GM23338 (cell line): ENCODE measurements around the gene COL18A1. TPM values are rescaled to one million over a fixed set of nuclear protein-coding genes. Genes with fewer than 3 reads are reported as not detected.

Experiments used
- ATAC-seq: fragments of 200-7000 bp; cut with Tn5 transposase; 3 replicates; pipeline ENCODE4 v1.9.1; 2020
- DNase-seq: peaks from one replicate; pipeline ENCODE4 v3.0.0-alpha.2; 2015; ENCODE audit warnings: low spot score
- H2AFZ ChIP-seq: fragments of 200-600 bp; sonication (generic); 2 replicates; pipeline ENCODE4 v1.8.0; 2016; ENCODE audit warnings: antibody characterized with exemption, mild to moderate bottlenecking, moderate library complexity
- H3F3A ChIP-seq: fragments of 200-600 bp; sonication (generic); replicated peaks from 2 replicates; pipeline ENCODE4 v1.8.0; 2017; ENCODE audit warnings: antibody characterized with exemption, mixed run types, low read depth
- H3K27ac ChIP-seq: fragments of 200-600 bp; sonication (generic); 2 replicates; pipeline ENCODE4 v1.6.1; 2016; ENCODE audit warnings: low read depth
- H3K27me3 ChIP-seq: fragments of 200-600 bp; sonication (generic); 2 replicates; pipeline ENCODE4 v1.8.0; 2016; ENCODE audit warnings: mild to moderate bottlenecking, mixed run types, moderate library complexity; ENCODE audit not compliant: insufficient read depth
- H3K36me3 ChIP-seq: fragments of 200-600 bp; sonication (generic); 2 replicates; pipeline ENCODE4 v1.8.0; 2016; ENCODE audit warnings: mild to moderate bottlenecking; ENCODE audit not compliant: insufficient read depth
- H3K4me1 ChIP-seq: fragments of 200-600 bp; sonication (generic); 2 replicates; pipeline ENCODE4 v1.8.0; 2016; ENCODE audit warnings: mild to moderate bottlenecking, moderate library complexity; ENCODE audit not compliant: insufficient read depth
- H3K4me2 ChIP-seq: fragments of 200-600 bp; sonication (generic); 2 replicates; pipeline ENCODE4 v1.7.1; 2017; ENCODE audit warnings: mixed run types
- H3K4me3 ChIP-seq: fragments of 200-600 bp; sonication (generic); 2 replicates; pipeline ENCODE4 v1.6.1; 2016; ENCODE audit warnings: mixed run types
- H3K79me2 ChIP-seq: fragments of 200-600 bp; sonication (generic); replicated peaks from 2 replicates; pipeline ENCODE4 v1.8.0; 2017; ENCODE audit warnings: mild to moderate bottlenecking; ENCODE audit not compliant: insufficient read depth
- H3K9me2 ChIP-seq: fragments of 200-600 bp; sonication (generic); 2 replicates; pipeline ENCODE4 v1.8.0; 2017; ENCODE audit not compliant: insufficient read depth
- H4K20me1 ChIP-seq: fragments of 200-600 bp; sonication (generic); replicated peaks from 2 replicates; pipeline ENCODE4 v1.8.0; 2017; ENCODE audit warnings: mild to moderate bottlenecking; ENCODE audit not compliant: insufficient read depth
- H3K27ac Mint-ChIP-seq: 2 replicates; pipeline ENCODE4 v1.8.0; 2020; ENCODE audit warnings: inconsistent platforms, mild to moderate bottlenecking, moderate library complexity, mixed read lengths
- H3K27me3 Mint-ChIP-seq: 3 replicates; pipeline ENCODE4 v1.8.0; 2022; ENCODE audit warnings: low read depth, mild to moderate bottlenecking, moderate library complexity, mixed read lengths, inconsistent platforms; ENCODE audit not compliant: insufficient read depth, poor library complexity
- H3K36me3 Mint-ChIP-seq: 3 replicates; pipeline ENCODE4 v1.8.0; 2021; ENCODE audit warnings: low read depth, mild to moderate bottlenecking, inconsistent platforms, moderate library complexity, mixed read lengths
- H3K4me1 Mint-ChIP-seq: 3 replicates; pipeline ENCODE4 v1.8.0; 2020; ENCODE audit warnings: mild to moderate bottlenecking, inconsistent platforms, mixed read lengths
- H3K4me3 Mint-ChIP-seq: 3 replicates; pipeline ENCODE4 v1.8.0; 2021; ENCODE audit warnings: moderate library complexity, mild to moderate bottlenecking, inconsistent platforms, mixed read lengths
- H3K9me3 Mint-ChIP-seq: 3 replicates; pipeline ENCODE4 v1.8.0; 2020; ENCODE audit warnings: moderate library complexity, mild to moderate bottlenecking, inconsistent platforms, mixed read lengths
- CTCF ChIP-seq, 2 experiments: fragments of 200-600 bp in 1 of 2; sonication (generic) in 1 of 2; conservative IDR thresholded peaks; 2 replicates each; pipeline versions ENCODE4 v1.5.1 to v1.6.1; 2016 to 2017; ENCODE audit warnings: antibody characterized with exemption in 2 of 2, low read depth in 2 of 2, mild to moderate bottlenecking in 2 of 2, moderate library complexity in 1 of 2
- EZH2 ChIP-seq: fragments of 200-600 bp; sonication (generic); IDR thresholded peaks from one replicate; pipeline ENCODE4 v1.8.0; 2017; ENCODE audit warnings: antibody characterized with exemption, mild to moderate bottlenecking, low read depth; ENCODE audit not compliant: unreplicated experiment
- EZH2phosphoT487 ChIP-seq: fragments of 200-600 bp; sonication (generic); IDR thresholded peaks from one replicate; pipeline ENCODE4 v1.8.1; 2018; ENCODE audit warnings: antibody characterized with exemption; ENCODE audit not compliant: unreplicated experiment
- JUNB ChIP-seq: IDR thresholded peaks from one replicate; pipeline ENCODE4 v1.6.1; 2016; ENCODE audit warnings: antibody characterized with exemption; ENCODE audit not compliant: unreplicated experiment
- NANOG ChIP-seq: IDR thresholded peaks from 2 replicates; pipeline ENCODE4 v1.6.1; 2016; ENCODE audit warnings: antibody characterized with exemption, borderline replicate concordance
- POLR2AphosphoS5 ChIP-seq: IDR thresholded peaks from 2 replicates; pipeline ENCODE4 v1.6.1; 2016; ENCODE audit warnings: antibody characterized with exemption, low read depth
- REST ChIP-seq: IDR thresholded peaks from one replicate; pipeline ENCODE4 v1.6.1; 2018; ENCODE audit warnings: antibody characterized with exemption; ENCODE audit not compliant: unreplicated experiment
- STAT1 ChIP-seq: IDR thresholded peaks from one replicate; pipeline ENCODE4 v1.6.1; 2016; ENCODE audit warnings: antibody characterized with exemption; ENCODE audit not compliant: unreplicated experiment
- ZNF114 ChIP-seq: fragments of 250-450 bp; sonication (Bioruptor Pico); IDR thresholded peaks from 2 replicates; pipeline ENCODE4 v1.5.0; 2020; ENCODE audit warnings: mild to moderate bottlenecking, moderate library complexity
- ZNF331 ChIP-seq: fragments of 250-450 bp; sonication (Bioruptor Pico); IDR thresholded peaks from 2 replicates; pipeline ENCODE4 v1.5.0; 2020; ENCODE audit warnings: low read depth, mild to moderate bottlenecking, moderate library complexity
- ZNF462 ChIP-seq: fragments of 250-450 bp; sonication (Bioruptor Pico); IDR thresholded peaks from 2 replicates; pipeline ENCODE4 v1.5.0; 2020; ENCODE audit warnings: mild to moderate bottlenecking, moderate library complexity
- polyA plus RNA-seq: library from polyadenylated mRNA; unstranded; fragments of >200 nt; fragmentation: Nextera tagmentation; extraction: Ambion mirVana; gene quantifications from 2 replicates; pipeline ENCODE4 v1.2.1, GENCODE V29; 2016
- total RNA-seq: library from RNA; depleted of rRNA; stranded (reverse); fragments of >200 nt; shearing (Covaris generic); gene quantifications from 2 replicates; pipeline ENCODE4 v1.2.3, GENCODE V29; 2014

The COL18A1 gene
- total and polyA plus RNA-seq, 2 experiments from 2014 or later = 38.4 to 430 TPM

GRCh38 chr21:45513741-45514310, 108.9 kb downstream of the COL18A1 start (continued):
- TF ChIP-seq CTCF (conservative IDR thresholded peaks at IDR 0.05; ENCODE audit: low read depth in 2 of 2) = no peak
- no peak for TF ChIP-seq JUNB
- no peak; the same call in none of the 2 replicates for TF ChIP-seq POLR2AphosphoS5
- no peak for TF ChIP-seq REST
- no peak for TF ChIP-seq NANOG
- no peak for TF ChIP-seq EZH2
- TF ChIP-seq STAT1 = no peak
- no peak for TF ChIP-seq EZH2phosphoT487
- TF ChIP-seq ZNF331 = no peak
- TF ChIP-seq ZNF114 (CRISPR knock-in tag) = no peak

GRCh38 chr21:45514311-45515021, 109.5 kb downstream of the COL18A1 start:
- peaks cover 12% of the 10 kb centered on the region for H3K27me3 Mint-ChIP-seq

More at GRCh38 chr21:45514311-45515021, 109.5 kb downstream of the COL18A1 start:
- Histone ChIP-seq H3F3A (peaks cover 15% of the 10 kb centered on the region), H3K4me3 (no peak overlapping the region), H3K4me2 (no peak overlapping the region), H2AFZ (no peak overlapping the region), H3K4me1 (no peaks in the 10 kb centered on the region), H3K79me2 (peaks cover 6% of the 10 kb centered on the region; the same call in 1 of the 2 replicates), H3K27ac (no peak overlapping the region), H3K27me3 (no peaks in the 10 kb centered on the region), H3K36me3 (peaks cover 14% of the 10 kb centered on the region), H4K20me1 (no peaks in the 10 kb centered on the region; the same call in 1 of the 2 replicates), H3K9me2 (no peaks in the 10 kb centered on the region)
- H3K4me1 Mint-ChIP-seq = no peaks in the 10 kb centered on the region
- no peak for DNase-seq
- H3K9me3 Mint-ChIP-seq = peaks cover 24% of the 10 kb centered on the region
- H3K27ac Mint-ChIP-seq = no peak overlapping the region
- ATAC-seq = no peak
- TF ChIP-seq POLR2AphosphoS5 = no peak
- TF ChIP-seq ZNF462 = no peak
- H3K36me3 Mint-ChIP-seq = peaks cover 48% of the 10 kb centered on the region
- H3K4me3 Mint-ChIP-seq = no peak overlapping the region
